NCI-H2171 (cell line): ENCODE measurements around the gene FFAR3.

ENCODE experiments used
- DNase-seq: peaks from one replicate; lab custom pipeline; 2025; lab: John Stamatoyannopoulos, UW

The FFAR3 gene

GRCh38 chr19:35357867-35358573, at the start of gene FFAR3:
TSS of gene FFAR3 (plus strand) at chr19:35358460. CDS start at chr19:35358891, 431 bp downstream.
- no peak for DNase-seq

- no peak for DNase-seq
These were observed 49.4 kb upstream of the FFAR3 start for GRCh38 chr19:35308910-35309309.

- no peak for DNase-seq
These were observed 48.6 kb upstream of the FFAR3 start for GRCh38 chr19:35309481-35310279.

GRCh38 chr19:35310331-35310730, 47.9 kb upstream of the FFAR3 start:
- no peak for DNase-seq

GRCh38 chr19:35310811-35311465, 47.3 kb upstream of the FFAR3 start:
- DNase-seq = no peak

GRCh38 chr19:35311901-35312665, 46.2 kb upstream of the FFAR3 start:
- no peak for DNase-seq

- DNase-seq = no peak
These were observed 44.7 kb upstream of the FFAR3 start for GRCh38 chr19:35313587-35313986.

GRCh38 chr19:35314031-35314430, 44.2 kb upstream of the FFAR3 start:
- no peak for DNase-seq

- no peak for DNase-seq
These were observed 43.3 kb upstream of the FFAR3 start for GRCh38 chr19:35314858-35315470.

- DNase-seq = no peak
These were observed 42.4 kb upstream of the FFAR3 start for GRCh38 chr19:35315883-35316282.

GRCh38 chr19:35316560-35316959, 41.7 kb upstream of the FFAR3 start:
- no peak for DNase-seq

GRCh38 chr19:35317464-35318043, 40.7 kb upstream of the FFAR3 start:
- DNase-seq = no peak

- DNase-seq = no peak
These were observed 39.4 kb upstream of the FFAR3 start for GRCh38 chr19:35318679-35319448.

- no peak for DNase-seq
These were observed 38.1 kb upstream of the FFAR3 start for GRCh38 chr19:35320065-35320713.

GRCh38 chr19:35321291-35321690, 37.0 kb upstream of the FFAR3 start:
- no peak for DNase-seq

- no peak for DNase-seq
These were observed 36.2 kb upstream of the FFAR3 start for GRCh38 chr19:35322014-35322413.

- no peak for DNase-seq
These were observed 30.6 kb upstream of the FFAR3 start for GRCh38 chr19:35327642-35328041.

- no peak for DNase-seq
These were observed 29.4 kb upstream of the FFAR3 start, which contains the start of gene CD22 for GRCh38 chr19:35328851-35329285. TSS of gene CD22 (plus strand) at chr19:35329187. CDS start at chr19:35332041, 2,854 bp downstream.

GRCh38 chr19:35329323-35329722, 28.9 kb upstream of the FFAR3 start:
- no peak for DNase-seq

- DNase-seq = no peak
These were observed 27.8 kb upstream of the FFAR3 start for GRCh38 chr19:35330475-35330874.
